ENCODE data around the gene FRYL.
"Not testable (repeated sequence)": the region's sequence is repeated elsewhere in the genome, so short reads cannot be mapped to it uniquely, and the experiment has no call there.

The FRYL gene

GRCh38 chr4:48683784-48684666, 96.1 kb downstream of the FRYL start:
- no peak overlapping the region for H3K27ac ChIP-seq (ENCODE audit: low read depth, low read length)
- H3K4me3 ChIP-seq (ENCODE audit: low read depth, low read length): no peak overlapping the region
- H2BK120ac ChIP-seq (ENCODE audit: insufficient read depth, low read length, poor library complexity): no peak overlapping the region
- H3K36me3 ChIP-seq (ENCODE audit: control insufficient read depth in 1 of 2, insufficient read depth in 2 of 2, low read length in 2 of 2): no peaks in the 10 kb centered on the region
- H4K12ac ChIP-seq (ENCODE audit: low read depth, low read length): no peak overlapping the region
- WGBS (ENCODE audit: extremely low coverage, insufficient coverage, insufficient read length): no CpG with 5 or more reads among the region's 1 CpG
- H2BK5ac ChIP-seq (ENCODE audit: low read depth, low read length, poor library complexity): no peak overlapping the region
- H3K18ac ChIP-seq (ENCODE audit: low read length): no peak overlapping the region
- H3K4me1 ChIP-seq (ENCODE audit: control insufficient read depth in 1 of 2, insufficient read depth in 2 of 2, low read length in 2 of 2): no peaks in the 10 kb centered on the region
- no peaks in the 10 kb centered on the region for H3K27me3 ChIP-seq (ENCODE audit: insufficient read depth, low read length)
- H2AK5ac ChIP-seq (ENCODE audit: low read length): no peak overlapping the region
- H2AFZ ChIP-seq (ENCODE audit: insufficient read depth, low read length, poor library complexity): no peak overlapping the region
- H3K4me2 ChIP-seq (ENCODE audit: low read length): no peak overlapping the region
- no peak overlapping the region for H3K14ac ChIP-seq (ENCODE audit: low read length)
- no peak overlapping the region for H4K8ac ChIP-seq (ENCODE audit: low read depth, low read length)
- no peaks in the 10 kb centered on the region for H3K79me1 ChIP-seq (ENCODE audit: low read length)
- no peak overlapping the region for H3K4ac ChIP-seq (ENCODE audit: low read depth, low read length)
- H4K91ac ChIP-seq (ENCODE audit: low read depth, low read length): no peak overlapping the region
- no peaks in the 10 kb centered on the region for H3K9me3 ChIP-seq (ENCODE audit: insufficient read depth, low read depth, low read length)
- H2BK12ac ChIP-seq (ENCODE audit: low read length): no peak overlapping the region
- H3K23ac ChIP-seq (ENCODE audit: low read length): no peak overlapping the region
- no peaks in the 10 kb centered on the region for H3K79me2 ChIP-seq (ENCODE audit: control insufficient read depth, insufficient read depth, low read length, poor library complexity)
- DNase-seq: no peak
- H3K9ac ChIP-seq (ENCODE audit: low read length): no peak overlapping the region

GRCh38 chr4:48682870-48683269, 97.2 kb downstream of the FRYL start:
- not testable (repeated sequence) for H3K27ac ChIP-seq (ENCODE audit: low read depth, low read length); H3K23ac ChIP-seq (ENCODE audit: low read length); H3K9me3 ChIP-seq (ENCODE audit: insufficient read depth, low read depth, low read length); H3K4me3 ChIP-seq (ENCODE audit: low read depth, low read length); H4K8ac ChIP-seq (ENCODE audit: low read depth, low read length); H2BK12ac ChIP-seq (ENCODE audit: low read length); H4K91ac ChIP-seq (ENCODE audit: low read depth, low read length); H3K79me2 ChIP-seq (ENCODE audit: control insufficient read depth, insufficient read depth, low read length, poor library complexity); H3K9ac ChIP-seq (ENCODE audit: low read length); H3K36me3 ChIP-seq (ENCODE audit: control insufficient read depth in 1 of 2, insufficient read depth in 2 of 2, low read length in 2 of 2); H3K14ac ChIP-seq (ENCODE audit: low read length); H3K4me2 ChIP-seq (ENCODE audit: low read length); H3K27me3 ChIP-seq (ENCODE audit: insufficient read depth, low read length); H3K4me1 ChIP-seq (ENCODE audit: control insufficient read depth in 1 of 2, insufficient read depth in 2 of 2, low read length in 2 of 2); H3K79me1 ChIP-seq (ENCODE audit: low read length); H2AK5ac ChIP-seq (ENCODE audit: low read length); DNase-seq; H2BK120ac ChIP-seq (ENCODE audit: insufficient read depth, low read length, poor library complexity); H3K18ac ChIP-seq (ENCODE audit: low read length); H2AFZ ChIP-seq (ENCODE audit: insufficient read depth, low read length, poor library complexity); H2BK5ac ChIP-seq (ENCODE audit: low read depth, low read length, poor library complexity); H3K4ac ChIP-seq (ENCODE audit: low read depth, low read length); H4K12ac ChIP-seq (ENCODE audit: low read depth, low read length)
- no CpG with 5 or more reads among the region's 3 CpGs for WGBS (ENCODE audit: extremely low coverage, insufficient coverage, insufficient read length)

- H2BK12ac ChIP-seq (ENCODE audit: low read length): no peak overlapping the region
Observed at GRCh38 chr4:48681856-48682255, 98.2 kb downstream of the FRYL start.

GRCh38 chr4:48680848-48681568, 99.1 kb downstream of the FRYL start:
- Histone ChIP-seq H3K4me1 (ENCODE audit: control insufficient read depth in 1 of 2, insufficient read depth in 2 of 2, low read length in 2 of 2) (no peaks in the 10 kb centered on the region), H4K91ac (ENCODE audit: low read depth, low read length) (no peak overlapping the region), H2AK5ac (ENCODE audit: low read length) (no peak overlapping the region), H3K27me3 (ENCODE audit: insufficient read depth, low read length) (no peaks in the 10 kb centered on the region), H3K9ac (ENCODE audit: low read length) (no peak overlapping the region), H4K8ac (ENCODE audit: low read depth, low read length) (no peak overlapping the region), H3K9me3 (ENCODE audit: insufficient read depth, low read depth, low read length) (no peaks in the 10 kb centered on the region), H3K14ac (ENCODE audit: low read length) (no peak overlapping the region), H2BK5ac (ENCODE audit: low read depth, low read length, poor library complexity) (no peak overlapping the region), H3K27ac (ENCODE audit: low read depth, low read length) (no peak overlapping the region), H2BK12ac (ENCODE audit: low read length) (no peak overlapping the region), H3K23ac (ENCODE audit: low read length) (no peak overlapping the region), H3K79me1 (ENCODE audit: low read length) (no peaks in the 10 kb centered on the region), H3K79me2 (ENCODE audit: control insufficient read depth, insufficient read depth, low read length, poor library complexity) (no peaks in the 10 kb centered on the region), H3K4ac (ENCODE audit: low read depth, low read length) (no peak overlapping the region), H3K4me3 (ENCODE audit: low read depth, low read length) (no peak overlapping the region), H4K12ac (ENCODE audit: low read depth, low read length) (no peak overlapping the region), H3K36me3 (ENCODE audit: control insufficient read depth in 1 of 2, insufficient read depth in 2 of 2, low read length in 2 of 2) (no peaks in the 10 kb centered on the region), H3K18ac (ENCODE audit: low read length) (no peak overlapping the region), H2AFZ (ENCODE audit: insufficient read depth, low read length, poor library complexity) (no peak overlapping the region), H2BK120ac (ENCODE audit: insufficient read depth, low read length, poor library complexity) (no peak overlapping the region), H3K4me2 (ENCODE audit: low read length) (no peak overlapping the region)
- no peak for DNase-seq
- no CpG with 5 or more reads among the region's 12 CpGs for WGBS (ENCODE audit: extremely low coverage, insufficient coverage, insufficient read length)

More at GRCh38 chr4:48681856-48682255, 98.2 kb downstream of the FRYL start:
- Histone ChIP-seq H3K79me1 (ENCODE audit: low read length) (no peaks in the 10 kb centered on the region), H4K91ac (ENCODE audit: low read depth, low read length) (no peak overlapping the region), H3K9me3 (ENCODE audit: insufficient read depth, low read depth, low read length) (no peaks in the 10 kb centered on the region), H3K27ac (ENCODE audit: low read depth, low read length) (no peak overlapping the region), H2BK5ac (ENCODE audit: low read depth, low read length, poor library complexity) (no peak overlapping the region), H3K18ac (ENCODE audit: low read length) (no peak overlapping the region), H3K14ac (ENCODE audit: low read length) (no peak overlapping the region), H3K36me3 (ENCODE audit: control insufficient read depth in 1 of 2, insufficient read depth in 2 of 2, low read length in 2 of 2) (no peaks in the 10 kb centered on the region), H3K4me3 (ENCODE audit: low read depth, low read length) (no peak overlapping the region), H4K8ac (ENCODE audit: low read depth, low read length) (no peak overlapping the region), H2BK120ac (ENCODE audit: insufficient read depth, low read length, poor library complexity) (no peak overlapping the region), H2AFZ (ENCODE audit: insufficient read depth, low read length, poor library complexity) (no peak overlapping the region), H3K27me3 (ENCODE audit: insufficient read depth, low read length) (no peaks in the 10 kb centered on the region), H3K4me2 (ENCODE audit: low read length) (no peak overlapping the region), H3K9ac (ENCODE audit: low read length) (no peak overlapping the region), H2AK5ac (ENCODE audit: low read length) (no peak overlapping the region), H3K79me2 (ENCODE audit: control insufficient read depth, insufficient read depth, low read length, poor library complexity) (no peaks in the 10 kb centered on the region), H3K4me1 (ENCODE audit: control insufficient read depth in 1 of 2, insufficient read depth in 2 of 2, low read length in 2 of 2) (no peaks in the 10 kb centered on the region), H3K23ac (ENCODE audit: low read length) (no peak overlapping the region), H3K4ac (ENCODE audit: low read depth, low read length) (no peak overlapping the region), H4K12ac (ENCODE audit: low read depth, low read length) (no peak overlapping the region)
- peak in 1 of 2 donors; percentile 18 for DNase-seq

Measured in trophoblast cell (in vitro differentiated cells and primary cell).